HepG2 (cell line): ENCODE results near the gene NDE1. TPM values are rescaled to one million over a fixed set of nuclear protein-coding genes. Genes with fewer than 3 reads are reported as not detected.

Experiments
- GATAD1 ChIP-seq: IDR thresholded peaks from 2 replicates; pipeline ENCODE4 v1.6.1; 2016; ENCODE audit warnings: missing genetic modification reagents, missing compliant biosample characterization
- HNRNPLL ChIP-seq: fragments of 200-400 bp; formaldehyde crosslinking; IDR thresholded peaks from 2 replicates; pipeline ENCODE4 v1.6.1; 2017; ENCODE audit warnings: mild to moderate bottlenecking, low read depth, low read length; ENCODE audit not compliant: poor library complexity, severe bottlenecking
- MED13 ChIP-seq: sonication (generic); formaldehyde crosslinking; IDR thresholded peaks from 2 replicates; pipeline ENCODE4 v1.5.0; 2020; ENCODE audit warnings: missing genetic modification reagents
- NBN ChIP-seq: fragments of 450-650 bp; conservative IDR thresholded peaks from 2 replicates; pipeline ENCODE4 v1.6.1; 2017
- NFYB ChIP-seq: sonication (generic); formaldehyde crosslinking; IDR thresholded peaks from 2 replicates; pipeline ENCODE4 v1.4.0; 2020; ENCODE audit warnings: missing genetic modification reagents
- NONO ChIP-seq, 2 experiments: fragments of 450-650 bp in 1 of 2; sonication (generic) in 1 of 2; formaldehyde crosslinking in 1 of 2; IDR thresholded peaks in 1 of 2; conservative IDR thresholded peaks in 1 of 2; 2 replicates each; pipeline versions ENCODE4 v1.6.1 to v1.8.0; 2017 to 2022; ENCODE audit warnings: mild to moderate bottlenecking in 1 of 2, missing genetic modification reagents in 1 of 2, moderate library complexity in 1 of 2
- RAD51 ChIP-seq: fragments of 450-650 bp; IDR thresholded peaks from 2 replicates; pipeline ENCODE4 v1.6.1; 2016; ENCODE audit warnings: borderline replicate concordance
- ZNF331 ChIP-seq: sonication (generic); formaldehyde crosslinking; IDR thresholded peaks from 2 replicates; pipeline ENCODE4 v1.4.0; 2020; ENCODE audit warnings: missing genetic modification reagents
- ZNF660 ChIP-seq: sonication (generic); formaldehyde crosslinking; IDR thresholded peaks from 2 replicates; pipeline ENCODE4 v1.5.1; 2020; ENCODE audit warnings: mild to moderate bottlenecking, low read depth, missing genetic modification reagents, borderline replicate concordance
- ZSCAN25 ChIP-seq: sonication (generic); formaldehyde crosslinking; IDR thresholded peaks from 2 replicates; pipeline ENCODE4 v1.8.0; 2022; ENCODE audit warnings: mild to moderate bottlenecking, missing genetic modification reagents
- polyA plus RNA-seq, 8 experiments: library from polyadenylated mRNA; depleted of rRNA in 3 of 8; stranded (reverse) in 7 of 8; unstranded in 1 of 8; fragments of >200 nt; fragmentation: Illumina TruSeq in 4 of 8; extraction: Trizol in 4 of 8; gene quantifications; 2 replicates each; pipeline versions ENCODE4 v1.2.1 to v1.2.3, GENCODE V29; 2011 to 2016; ENCODE audit warnings: low read depth in 4 of 8, missing spikeins in 1 of 8, mixed read lengths in 1 of 8; ENCODE audit not compliant: insufficient read depth in 1 of 8
- total RNA-seq, 5 experiments: library from RNA; depleted of rRNA; stranded (reverse); fragments of >200 nt; fragmentation: Illumina TruSeq; extraction: Trizol; gene quantifications; 2 replicates each; pipeline ENCODE4 v1.2.3, GENCODE V29; 2016; ENCODE audit warnings: low read depth in 1 of 5
- TF ChIP-seq, protein P1 (sequence below): sonication (generic); formaldehyde crosslinking; IDR thresholded peaks from 2 replicates; pipeline ENCODE4 v1.4.0; 2020; ENCODE audit warnings: missing genetic modification reagents
- TF ChIP-seq, protein P2 (sequence below): sonication (generic); formaldehyde crosslinking; IDR thresholded peaks from 2 replicates; pipeline ENCODE4 v1.4.0; 2020; ENCODE audit warnings: missing genetic modification reagents
- TF ChIP-seq, protein P3 (sequence below): IDR thresholded peaks from 2 replicates; pipeline ENCODE4 v1.6.1; 2016; ENCODE audit warnings: missing compliant biosample characterization, missing genetic modification reagents, borderline replicate concordance
- TF ChIP-seq, protein P4 (sequence below): IDR thresholded peaks from 2 replicates; pipeline ENCODE4 v1.6.1; 2016; ENCODE audit warnings: missing genetic modification reagents, missing compliant biosample characterization
- TF ChIP-seq, protein P5 (sequence below): sonication (generic); formaldehyde crosslinking; IDR thresholded peaks from 2 replicates; pipeline ENCODE4 v1.9.0; 2021; ENCODE audit warnings: missing genetic modification reagents, borderline replicate concordance
- TF ChIP-seq, protein P6 (sequence below): sonication (generic); formaldehyde crosslinking; IDR thresholded peaks from 2 replicates; pipeline ENCODE4 v1.4.0; 2020; ENCODE audit warnings: missing genetic modification reagents, borderline replicate concordance
- TF ChIP-seq, protein P7 (sequence below): sonication (generic); formaldehyde crosslinking; IDR thresholded peaks from 2 replicates; pipeline ENCODE4 v1.5.0; 2020; ENCODE audit warnings: mild to moderate bottlenecking, low read depth, missing genetic modification reagents, borderline replicate concordance

Gene NDE1
- total and polyA plus RNA-seq, 2 of the 13 experiments (the other 11 are each of a cell fraction or from before 2014, with no cell fraction given), result 40.9 to 72.5 TPM

DNA sequence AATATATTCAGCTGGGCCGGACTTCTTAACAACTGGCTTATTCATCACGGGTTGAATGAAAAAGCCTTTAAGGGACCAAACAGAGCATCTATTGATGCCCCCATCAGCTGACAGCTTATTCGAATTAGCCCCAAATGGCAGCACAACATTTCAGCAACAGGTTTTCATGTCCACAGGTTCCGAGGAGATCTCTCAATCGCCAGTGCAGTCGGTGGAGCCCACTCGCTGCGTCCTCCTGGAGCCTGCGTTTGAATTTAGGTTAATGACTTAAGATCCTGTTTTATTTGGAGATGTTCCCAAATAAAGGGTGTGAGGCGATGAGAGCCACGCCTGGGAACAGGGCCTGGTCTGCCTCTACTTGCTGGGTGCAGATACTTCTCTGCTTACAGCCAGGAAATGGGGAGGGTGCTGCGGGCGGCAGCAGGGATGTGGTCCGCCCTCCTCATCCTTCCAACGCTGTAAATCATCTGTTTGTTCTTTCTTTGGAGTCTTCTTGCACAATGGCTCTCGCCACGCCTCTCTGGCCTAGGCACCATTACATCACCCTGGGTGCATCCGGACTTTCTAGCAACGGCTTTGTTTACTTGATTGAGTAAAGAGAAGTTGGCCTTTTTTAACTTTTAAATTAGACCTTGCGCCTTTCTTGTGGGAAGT, 22.6 kb downstream of the NDE1 start (continued):
- TF ChIP-seq, protein P1, sequence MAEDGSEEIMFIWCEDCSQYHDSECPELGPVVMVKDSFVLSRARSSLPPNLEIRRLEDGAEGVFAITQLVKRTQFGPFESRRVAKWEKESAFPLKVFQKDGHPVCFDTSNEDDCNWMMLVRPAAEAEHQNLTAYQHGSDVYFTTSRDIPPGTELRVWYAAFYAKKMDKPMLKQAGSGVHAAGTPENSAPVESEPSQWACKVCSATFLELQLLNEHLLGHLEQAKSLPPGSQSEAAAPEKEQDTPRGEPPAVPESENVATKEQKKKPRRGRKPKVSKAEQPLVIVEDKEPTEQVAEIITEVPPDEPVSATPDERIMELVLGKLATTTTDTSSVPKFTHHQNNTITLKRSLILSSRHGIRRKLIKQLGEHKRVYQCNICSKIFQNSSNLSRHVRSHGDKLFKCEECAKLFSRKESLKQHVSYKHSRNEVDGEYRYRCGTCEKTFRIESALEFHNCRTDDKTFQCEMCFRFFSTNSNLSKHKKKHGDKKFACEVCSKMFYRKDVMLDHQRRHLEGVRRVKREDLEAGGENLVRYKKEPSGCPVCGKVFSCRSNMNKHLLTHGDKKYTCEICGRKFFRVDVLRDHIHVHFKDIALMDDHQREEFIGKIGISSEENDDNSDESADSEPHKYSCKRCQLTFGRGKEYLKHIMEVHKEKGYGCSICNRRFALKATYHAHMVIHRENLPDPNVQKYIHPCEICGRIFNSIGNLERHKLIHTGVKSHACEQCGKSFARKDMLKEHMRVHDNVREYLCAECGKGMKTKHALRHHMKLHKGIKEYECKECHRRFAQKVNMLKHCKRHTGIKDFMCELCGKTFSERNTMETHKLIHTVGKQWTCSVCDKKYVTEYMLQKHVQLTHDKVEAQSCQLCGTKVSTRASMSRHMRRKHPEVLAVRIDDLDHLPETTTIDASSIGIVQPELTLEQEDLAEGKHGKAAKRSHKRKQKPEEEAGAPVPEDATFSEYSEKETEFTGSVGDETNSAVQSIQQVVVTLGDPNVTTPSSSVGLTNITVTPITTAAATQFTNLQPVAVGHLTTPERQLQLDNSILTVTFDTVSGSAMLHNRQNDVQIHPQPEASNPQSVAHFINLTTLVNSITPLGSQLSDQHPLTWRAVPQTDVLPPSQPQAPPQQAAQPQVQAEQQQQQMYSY (CRISPR knock-in tag), result peak; percentile 50; the same call in 1 of the 2 replicates
- peak; percentile 98 for TF ChIP-seq ZSCAN25 (CRISPR knock-in tag)
- no peak for TF ChIP-seq RAD51
- 0 out of 2 replicates have a peak, but pooled peaks have one; percentile 35 for TF ChIP-seq NFYB
- peak; percentile 99 for TF ChIP-seq ZNF331 (CRISPR knock-in tag)
- TF ChIP-seq, protein P2, sequence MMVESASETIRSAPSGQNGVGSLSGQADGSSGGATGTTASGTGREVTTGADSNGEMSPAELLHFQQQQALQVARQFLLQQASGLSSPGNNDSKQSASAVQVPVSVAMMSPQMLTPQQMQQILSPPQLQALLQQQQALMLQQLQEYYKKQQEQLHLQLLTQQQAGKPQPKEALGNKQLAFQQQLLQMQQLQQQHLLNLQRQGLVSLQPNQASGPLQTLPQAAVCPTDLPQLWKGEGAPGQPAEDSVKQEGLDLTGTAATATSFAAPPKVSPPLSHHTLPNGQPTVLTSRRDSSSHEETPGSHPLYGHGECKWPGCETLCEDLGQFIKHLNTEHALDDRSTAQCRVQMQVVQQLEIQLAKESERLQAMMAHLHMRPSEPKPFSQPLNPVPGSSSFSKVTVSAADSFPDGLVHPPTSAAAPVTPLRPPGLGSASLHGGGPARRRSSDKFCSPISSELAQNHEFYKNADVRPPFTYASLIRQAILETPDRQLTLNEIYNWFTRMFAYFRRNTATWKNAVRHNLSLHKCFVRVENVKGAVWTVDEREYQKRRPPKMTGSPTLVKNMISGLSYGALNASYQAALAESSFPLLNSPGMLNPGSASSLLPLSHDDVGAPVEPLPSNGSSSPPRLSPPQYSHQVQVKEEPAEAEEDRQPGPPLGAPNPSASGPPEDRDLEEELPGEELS (CRISPR knock-in tag), result peak; percentile 100
- TF ChIP-seq MED13 (CRISPR knock-in tag), result no peak; the same call in 1 of the 2 replicates
- TF ChIP-seq NONO (IDR thresholded peaks at IDR 0.05), result no peak
- peak; percentile 90 for TF ChIP-seq NONO (CRISPR knock-in tag; conservative IDR thresholded peaks at IDR 0.05)
- TF ChIP-seq, protein P3, sequence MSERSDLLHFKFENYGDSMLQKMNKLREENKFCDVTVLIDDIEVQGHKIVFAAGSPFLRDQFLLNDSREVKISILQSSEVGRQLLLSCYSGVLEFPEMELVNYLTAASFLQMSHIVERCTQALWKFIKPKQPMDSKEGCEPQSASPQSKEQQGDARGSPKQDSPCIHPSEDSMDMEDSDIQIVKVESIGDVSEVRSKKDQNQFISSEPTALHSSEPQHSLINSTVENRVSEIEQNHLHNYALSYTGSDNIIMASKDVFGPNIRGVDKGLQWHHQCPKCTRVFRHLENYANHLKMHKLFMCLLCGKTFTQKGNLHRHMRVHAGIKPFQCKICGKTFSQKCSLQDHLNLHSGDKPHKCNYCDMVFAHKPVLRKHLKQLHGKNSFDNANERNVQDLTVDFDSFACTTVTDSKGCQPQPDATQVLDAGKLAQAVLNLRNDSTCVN (CRISPR knock-in tag), result peak; percentile 90
- TF ChIP-seq NBN, result no peak
- TF ChIP-seq HNRNPLL, result no peak
- TF ChIP-seq, protein P4, sequence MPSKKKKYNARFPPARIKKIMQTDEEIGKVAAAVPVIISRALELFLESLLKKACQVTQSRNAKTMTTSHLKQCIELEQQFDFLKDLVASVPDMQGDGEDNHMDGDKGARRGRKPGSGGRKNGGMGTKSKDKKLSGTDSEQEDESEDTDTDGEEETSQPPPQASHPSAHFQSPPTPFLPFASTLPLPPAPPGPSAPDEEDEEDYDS, result peak; percentile 87
- TF ChIP-seq, protein P5, sequence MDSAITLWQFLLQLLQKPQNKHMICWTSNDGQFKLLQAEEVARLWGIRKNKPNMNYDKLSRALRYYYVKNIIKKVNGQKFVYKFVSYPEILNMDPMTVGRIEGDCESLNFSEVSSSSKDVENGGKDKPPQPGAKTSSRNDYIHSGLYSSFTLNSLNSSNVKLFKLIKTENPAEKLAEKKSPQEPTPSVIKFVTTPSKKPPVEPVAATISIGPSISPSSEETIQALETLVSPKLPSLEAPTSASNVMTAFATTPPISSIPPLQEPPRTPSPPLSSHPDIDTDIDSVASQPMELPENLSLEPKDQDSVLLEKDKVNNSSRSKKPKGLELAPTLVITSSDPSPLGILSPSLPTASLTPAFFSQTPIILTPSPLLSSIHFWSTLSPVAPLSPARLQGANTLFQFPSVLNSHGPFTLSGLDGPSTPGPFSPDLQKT (CRISPR knock-in tag), result no peak
- TF ChIP-seq ZNF660 (CRISPR knock-in tag), result no peak
- TF ChIP-seq, protein P6, sequence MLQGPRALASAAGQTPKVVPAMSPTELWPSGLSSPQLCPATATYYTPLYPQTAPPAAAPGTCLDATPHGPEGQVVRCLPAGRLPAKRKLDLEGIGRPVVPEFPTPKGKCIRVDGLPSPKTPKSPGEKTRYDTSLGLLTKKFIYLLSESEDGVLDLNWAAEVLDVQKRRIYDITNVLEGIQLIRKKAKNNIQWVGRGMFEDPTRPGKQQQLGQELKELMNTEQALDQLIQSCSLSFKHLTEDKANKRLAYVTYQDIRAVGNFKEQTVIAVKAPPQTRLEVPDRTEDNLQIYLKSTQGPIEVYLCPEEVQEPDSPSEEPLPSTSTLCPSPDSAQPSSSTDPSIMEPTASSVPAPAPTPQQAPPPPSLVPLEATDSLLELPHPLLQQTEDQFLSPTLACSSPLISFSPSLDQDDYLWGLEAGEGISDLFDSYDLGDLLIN, result 0 out of 2 replicates have a peak, but pooled peaks have one; percentile 45
- peak; percentile 86 for TF ChIP-seq GATAD1
- TF ChIP-seq, protein P7, sequence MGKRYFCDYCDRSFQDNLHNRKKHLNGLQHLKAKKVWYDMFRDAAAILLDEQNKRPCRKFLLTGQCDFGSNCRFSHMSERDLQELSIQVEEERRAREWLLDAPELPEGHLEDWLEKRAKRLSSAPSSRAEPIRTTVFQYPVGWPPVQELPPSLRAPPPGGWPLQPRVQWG (CRISPR knock-in tag), result no peak
